Measurements from ENCODE around the gene IDNK.

DNA sequence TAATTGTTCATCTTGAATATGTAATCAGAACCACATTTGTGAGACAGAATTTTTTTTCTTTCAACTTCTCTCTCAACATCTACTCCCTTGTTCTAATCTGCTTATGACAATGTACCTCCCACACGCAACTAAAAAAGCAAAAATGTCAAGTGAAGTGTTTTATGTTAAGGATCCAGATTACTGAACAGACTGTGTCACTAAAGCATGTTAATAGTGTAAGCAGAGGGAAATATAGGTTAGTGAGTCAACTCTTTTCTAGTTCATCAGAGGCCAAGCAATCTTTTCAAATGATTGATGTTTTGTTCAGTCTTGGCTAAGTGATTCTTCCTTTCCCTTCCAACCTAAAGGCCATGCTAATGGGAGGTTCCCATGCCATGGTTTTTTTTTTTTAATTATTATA is 34.7 kb upstream of the IDNK start:
- TF ChIP-seq ZNF232 (CRISPR knock-in tag; IDR thresholded peaks at IDR 0.05): no peak
- TF ChIP-seq, protein P1, sequence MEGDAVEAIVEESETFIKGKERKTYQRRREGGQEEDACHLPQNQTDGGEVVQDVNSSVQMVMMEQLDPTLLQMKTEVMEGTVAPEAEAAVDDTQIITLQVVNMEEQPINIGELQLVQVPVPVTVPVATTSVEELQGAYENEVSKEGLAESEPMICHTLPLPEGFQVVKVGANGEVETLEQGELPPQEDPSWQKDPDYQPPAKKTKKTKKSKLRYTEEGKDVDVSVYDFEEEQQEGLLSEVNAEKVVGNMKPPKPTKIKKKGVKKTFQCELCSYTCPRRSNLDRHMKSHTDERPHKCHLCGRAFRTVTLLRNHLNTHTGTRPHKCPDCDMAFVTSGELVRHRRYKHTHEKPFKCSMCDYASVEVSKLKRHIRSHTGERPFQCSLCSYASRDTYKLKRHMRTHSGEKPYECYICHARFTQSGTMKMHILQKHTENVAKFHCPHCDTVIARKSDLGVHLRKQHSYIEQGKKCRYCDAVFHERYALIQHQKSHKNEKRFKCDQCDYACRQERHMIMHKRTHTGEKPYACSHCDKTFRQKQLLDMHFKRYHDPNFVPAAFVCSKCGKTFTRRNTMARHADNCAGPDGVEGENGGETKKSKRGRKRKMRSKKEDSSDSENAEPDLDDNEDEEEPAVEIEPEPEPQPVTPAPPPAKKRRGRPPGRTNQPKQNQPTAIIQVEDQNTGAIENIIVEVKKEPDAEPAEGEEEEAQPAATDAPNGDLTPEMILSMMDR (IDR thresholded peaks at IDR 0.05): no peak
- TF ChIP-seq, protein P2, sequence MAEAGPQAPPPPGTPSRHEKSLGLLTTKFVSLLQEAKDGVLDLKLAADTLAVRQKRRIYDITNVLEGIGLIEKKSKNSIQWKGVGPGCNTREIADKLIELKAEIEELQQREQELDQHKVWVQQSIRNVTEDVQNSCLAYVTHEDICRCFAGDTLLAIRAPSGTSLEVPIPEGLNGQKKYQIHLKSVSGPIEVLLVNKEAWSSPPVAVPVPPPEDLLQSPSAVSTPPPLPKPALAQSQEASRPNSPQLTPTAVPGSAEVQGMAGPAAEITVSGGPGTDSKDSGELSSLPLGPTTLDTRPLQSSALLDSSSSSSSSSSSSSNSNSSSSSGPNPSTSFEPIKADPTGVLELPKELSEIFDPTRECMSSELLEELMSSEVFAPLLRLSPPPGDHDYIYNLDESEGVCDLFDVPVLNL (CRISPR knock-in tag; IDR thresholded peaks at IDR 0.05; ENCODE audit: borderline replicate concordance, low read depth): no peak
- TF ChIP-seq FOXP1 (CRISPR knock-in tag; IDR thresholded peaks at IDR 0.05; ENCODE audit: borderline replicate concordance): no peak
- TF ChIP-seq, protein P3, sequence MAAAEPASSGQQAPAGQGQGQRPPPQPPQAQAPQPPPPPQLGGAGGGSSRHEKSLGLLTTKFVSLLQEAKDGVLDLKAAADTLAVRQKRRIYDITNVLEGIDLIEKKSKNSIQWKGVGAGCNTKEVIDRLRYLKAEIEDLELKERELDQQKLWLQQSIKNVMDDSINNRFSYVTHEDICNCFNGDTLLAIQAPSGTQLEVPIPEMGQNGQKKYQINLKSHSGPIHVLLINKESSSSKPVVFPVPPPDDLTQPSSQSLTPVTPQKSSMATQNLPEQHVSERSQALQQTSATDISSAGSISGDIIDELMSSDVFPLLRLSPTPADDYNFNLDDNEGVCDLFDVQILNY (CRISPR knock-in tag; IDR thresholded peaks at IDR 0.05): no peak
- TF ChIP-seq, protein P4, sequence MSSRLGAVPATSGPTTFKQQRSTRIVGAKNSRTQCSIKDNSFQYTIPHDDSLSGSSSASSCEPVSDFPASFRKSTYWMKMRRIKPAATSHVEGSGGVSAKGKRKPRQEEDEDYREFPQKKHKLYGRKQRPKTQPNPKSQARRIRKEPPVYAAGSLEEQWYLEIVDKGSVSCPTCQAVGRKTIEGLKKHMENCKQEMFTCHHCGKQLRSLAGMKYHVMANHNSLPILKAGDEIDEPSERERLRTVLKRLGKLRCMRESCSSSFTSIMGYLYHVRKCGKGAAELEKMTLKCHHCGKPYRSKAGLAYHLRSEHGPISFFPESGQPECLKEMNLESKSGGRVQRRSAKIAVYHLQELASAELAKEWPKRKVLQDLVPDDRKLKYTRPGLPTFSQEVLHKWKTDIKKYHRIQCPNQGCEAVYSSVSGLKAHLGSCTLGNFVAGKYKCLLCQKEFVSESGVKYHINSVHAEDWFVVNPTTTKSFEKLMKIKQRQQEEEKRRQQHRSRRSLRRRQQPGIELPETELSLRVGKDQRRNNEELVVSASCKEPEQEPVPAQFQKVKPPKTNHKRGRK (CRISPR knock-in tag; IDR thresholded peaks at IDR 0.05; ENCODE audit: borderline replicate concordance): no peak
- no peak for TF ChIP-seq ELF4 (CRISPR knock-in tag; IDR thresholded peaks at IDR 0.05; ENCODE audit: low read depth)

Data from WTC11 (cell line).